T47D (cell line): ENCODE measurements around the gene GRM7.

Experiments
- DNase-seq, 2 experiments: peaks; one replicate each; pipeline versions ENCODE4 v3.0.0 to v3.0.0-alpha.2; 2011 to 2012; ENCODE audit warnings: low read depth in 1 of 2, low spot score in 1 of 2
- JUND ChIP-seq: IDR thresholded peaks from 2 replicates; pipeline ENCODE4 v1.6.1; 2012; ENCODE audit warnings: low read depth
- in situ Hi-C: cut with HindIII; loops from 2 replicates; pipeline ENCODE4 v1.10.0; 2016; ENCODE audit warnings: low sequenced_read_pairs, low pct_unique_long_range_greater_than_20kb

GRM7 gene

GRCh38 chr3:7498715-7499114 is 637.8 kb downstream of the GRM7 start:
- TF ChIP-seq JUND: no peak
- DNase-seq: no peak
- in situ Hi-C loops: no loop called here

GRCh38 chr3:7503431-7503830 is 642.5 kb downstream of the GRM7 start:
- in situ Hi-C loops: no loop called here
- TF ChIP-seq JUND: no peak
- DNase-seq: no peak

DNA sequence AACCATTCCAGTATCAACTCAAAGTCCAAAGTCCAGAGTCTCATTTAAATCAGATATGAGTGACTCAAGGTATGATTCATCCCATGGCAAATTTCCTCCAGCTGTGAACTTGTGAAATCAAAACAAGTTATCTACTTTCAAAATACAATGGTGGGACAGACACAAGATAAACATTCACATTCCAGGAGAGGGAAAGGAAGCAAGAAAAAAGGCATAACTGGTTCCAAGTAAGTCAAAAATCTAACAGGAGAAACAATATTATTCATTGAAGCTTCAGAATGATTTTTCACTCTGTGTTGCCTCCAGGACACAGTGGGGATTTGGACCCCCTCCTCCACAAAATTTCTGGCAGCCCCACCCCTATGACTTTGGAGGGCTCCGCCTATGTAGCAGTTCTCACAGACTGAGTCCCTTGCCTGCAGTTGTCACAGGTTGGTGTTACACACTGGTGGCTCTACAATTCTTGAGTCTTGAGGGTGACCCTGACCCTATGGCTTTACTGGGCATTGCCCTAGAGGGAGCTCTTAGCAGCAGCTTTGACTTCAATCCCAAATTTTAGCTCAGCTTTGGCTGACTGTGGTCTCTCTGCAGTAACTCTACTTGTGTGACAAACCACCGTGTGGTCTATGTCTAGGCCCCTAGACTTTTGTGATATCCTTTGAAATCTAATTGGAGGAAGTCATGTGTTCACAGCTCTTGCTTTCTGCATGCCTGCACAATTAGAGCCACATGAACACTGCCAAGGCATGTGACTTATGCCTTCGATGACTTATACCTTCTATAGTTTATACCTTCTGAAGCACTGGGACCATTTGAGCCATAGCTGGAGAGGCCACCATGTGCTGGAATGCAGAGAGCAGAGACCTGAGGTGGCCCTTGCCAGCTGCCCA is 644.2 kb downstream of the GRM7 start:
- TF ChIP-seq JUND: no peak
- in situ Hi-C loops: no loop called here
- DNase-seq: no peak

DNA sequence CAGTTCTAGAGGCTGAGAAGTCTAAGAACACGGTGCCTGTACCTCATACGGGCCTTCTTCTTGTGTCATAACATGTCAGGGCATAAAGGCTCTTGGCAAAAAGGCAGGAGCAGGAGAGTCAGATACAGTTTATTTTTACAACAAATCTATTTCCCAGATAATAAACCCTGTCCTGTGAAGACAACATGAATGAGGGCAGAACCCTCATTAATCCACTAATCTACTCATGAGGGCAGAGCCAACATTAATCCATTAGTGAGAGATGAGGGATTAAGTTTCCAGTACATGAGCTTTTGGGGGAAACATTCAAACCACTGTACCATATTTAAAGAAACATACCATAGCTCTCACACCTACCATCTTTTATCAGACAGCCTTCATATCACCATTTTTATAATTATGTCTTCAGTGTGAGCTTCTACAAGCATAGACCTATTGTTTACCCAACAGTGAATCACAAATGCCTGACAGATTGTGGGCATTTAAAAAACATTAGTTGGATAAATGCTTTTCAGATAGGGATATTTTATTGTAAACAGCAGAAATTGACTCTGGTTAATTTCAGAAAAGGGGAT is 645.8 kb downstream of the GRM7 start:
- no peak for DNase-seq
- in situ Hi-C loops: no loop called here
- TF ChIP-seq JUND: no peak

DNA sequence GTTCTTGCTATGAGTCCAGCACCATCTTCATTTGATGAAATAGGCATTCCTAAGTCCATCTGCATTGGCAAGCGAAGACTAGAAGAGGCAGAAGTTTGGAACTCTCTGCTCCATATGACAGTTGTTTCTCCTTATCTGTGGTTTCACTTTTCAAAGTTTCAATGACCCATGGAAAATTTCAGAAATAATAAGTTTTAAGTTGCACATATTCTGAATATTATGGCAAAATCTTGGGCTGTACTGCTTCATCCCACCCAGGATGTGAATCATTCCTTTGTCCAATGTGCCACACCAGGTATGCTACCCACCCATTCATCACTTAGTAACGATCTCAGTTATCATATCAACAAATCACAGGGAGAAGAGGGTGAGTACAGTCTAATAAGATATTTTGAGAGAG is 647.9 kb downstream of the GRM7 start:
- in situ Hi-C loops: no loop called here
- TF ChIP-seq JUND: no peak
- DNase-seq: no peak

- in situ Hi-C loops: no loop called here
- no peak for DNase-seq
- TF ChIP-seq JUND: no peak
Observed at GRCh38 chr3:7512048-7512447, 651.1 kb downstream of the GRM7 start.

DNA sequence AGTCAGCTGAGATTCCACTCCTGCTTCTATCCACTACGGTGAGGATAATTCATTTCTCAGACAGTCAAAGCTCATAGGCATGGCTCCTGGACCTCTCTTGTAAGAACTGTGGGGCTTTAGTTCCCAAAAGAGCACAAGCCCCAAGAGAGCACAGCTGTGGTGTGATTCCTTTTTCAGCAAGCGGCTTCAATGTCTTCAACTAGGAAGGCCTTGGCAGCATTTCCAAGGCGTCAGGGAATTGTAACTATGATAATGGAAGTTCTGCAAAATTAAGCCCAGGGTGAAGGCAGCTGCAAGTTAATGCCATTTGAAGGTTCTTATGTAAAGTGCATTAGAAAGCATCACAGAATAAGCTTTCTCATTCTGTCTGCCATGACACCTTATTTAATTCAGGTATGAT is 657.1 kb downstream of the GRM7 start:
- in situ Hi-C loops: no loop called here
- no peak for DNase-seq
- TF ChIP-seq JUND: no peak

DNA sequence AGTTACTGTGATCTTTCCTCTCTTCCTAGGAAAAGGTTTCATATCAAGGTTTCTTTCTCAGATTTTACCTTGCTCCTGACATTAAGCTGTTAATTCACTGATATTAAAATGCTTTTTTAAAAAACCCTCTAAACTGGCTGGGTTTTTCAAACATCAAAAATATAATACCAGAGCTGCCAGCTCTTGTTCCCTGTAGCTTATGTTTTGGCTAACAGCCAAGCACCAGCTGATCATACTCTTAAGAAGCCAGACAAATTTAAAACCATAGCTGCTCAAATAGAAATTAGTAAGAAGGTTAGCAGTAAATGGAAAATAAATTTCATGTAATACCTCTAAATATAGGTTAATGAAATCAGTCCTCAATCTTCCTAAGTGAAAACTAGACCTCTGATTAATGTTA is 657.5 kb downstream of the GRM7 start:
- no peak for TF ChIP-seq JUND
- no peak for DNase-seq

GRCh38 chr3:7520059-7520458 is 659.1 kb downstream of the GRM7 start:
- in situ Hi-C loops: no loop called here
- no peak for TF ChIP-seq JUND
- DNase-seq: no peak

More for the DNA sequence above, 657.5 kb downstream of the GRM7 start:
- in situ Hi-C loops: no loop called here

DNA sequence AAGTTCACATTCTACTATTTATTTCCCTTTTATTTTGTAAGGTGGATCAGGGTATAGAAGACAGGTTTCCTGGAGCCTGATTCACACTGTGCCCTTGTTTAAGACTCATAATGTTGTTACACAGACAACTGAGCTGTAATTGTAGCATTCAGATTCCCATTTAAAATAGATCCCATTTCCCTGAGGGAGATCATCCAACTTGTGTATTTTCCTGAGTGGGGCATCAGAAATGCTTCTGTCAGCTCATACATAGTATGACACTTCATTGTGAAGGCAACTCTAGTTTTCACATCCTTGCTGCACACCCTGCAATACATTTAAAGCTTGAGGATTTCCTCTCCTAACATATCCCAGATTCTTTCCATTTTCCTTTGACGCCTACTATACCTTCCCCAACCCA is 659.7 kb downstream of the GRM7 start:
- TF ChIP-seq JUND: no peak
- no peak for DNase-seq
- in situ Hi-C loops: no loop called here

DNA sequence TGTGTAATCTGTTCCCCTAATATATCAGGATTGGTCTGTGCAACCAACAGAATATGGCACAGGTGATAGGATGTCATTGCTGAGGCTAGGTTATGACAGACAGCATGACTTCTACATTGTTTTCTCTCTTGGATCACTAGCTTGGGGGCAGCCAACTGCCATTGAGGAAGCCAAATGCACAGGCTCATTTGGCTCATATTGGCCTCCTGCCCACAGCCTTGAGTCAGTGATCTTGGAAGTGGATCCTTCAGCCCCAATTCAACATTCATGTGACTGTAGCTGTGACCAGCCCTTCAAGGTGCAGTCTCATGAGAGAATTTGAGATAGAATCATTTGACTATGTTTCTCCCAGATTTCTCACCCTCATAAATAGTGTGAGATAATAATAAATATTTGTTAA is 675.6 kb downstream of the GRM7 start:
- no peak for TF ChIP-seq JUND
- in situ Hi-C loops: no loop called here
- no peak for DNase-seq

- DNase-seq: no peak
- in situ Hi-C loops: no loop called here
- TF ChIP-seq JUND: no peak
Observed at GRCh38 chr3:7536921-7537320, 676.0 kb downstream of the GRM7 start.

- in situ Hi-C loops: no loop called here
- DNase-seq: no peak
- no peak for TF ChIP-seq JUND
Observed at GRCh38 chr3:7543294-7543880, 682.5 kb downstream of the GRM7 start.
